Upper lobe of left lung (tissue), 4 donors: ENCODE measurements around the gene CIC.

ENCODE experiments used
- EP300 ChIP-seq, 4 donors: sonication (generic); formaldehyde crosslinking; IDR thresholded peaks; one replicate each; pipeline ENCODE4 v1.5.1; 2017; ENCODE audit warnings: antibody characterized with exemption in 4 of 4, control low read depth in 2 of 4
- POLR2A ChIP-seq, 4 donors: fragments of 450-650 bp; IDR thresholded peaks; one replicate each; pipeline ENCODE4 v1.5.1; 2016 to 2017; ENCODE audit warnings: antibody characterized with exemption in 4 of 4, mild to moderate bottlenecking in 2 of 4
- POLR2AphosphoS5 ChIP-seq, 2 donors: sonication (generic); formaldehyde crosslinking; IDR thresholded peaks; one replicate each; pipeline ENCODE4 v1.5.1; 2017; ENCODE audit warnings: antibody characterized with exemption in 2 of 2
- TF ChIP-seq, protein P1 (sequence below), 6 experiments: fragments of 450-650 bp in 4 of 6; fragments of 200-600 bp in 2 of 6; sonication (generic) in 2 of 6; IDR thresholded peaks; one replicate each; pipeline ENCODE4 v1.5.1; 2016 to 2019; ENCODE audit warnings: antibody characterized with exemption in 6 of 6

DNA sequence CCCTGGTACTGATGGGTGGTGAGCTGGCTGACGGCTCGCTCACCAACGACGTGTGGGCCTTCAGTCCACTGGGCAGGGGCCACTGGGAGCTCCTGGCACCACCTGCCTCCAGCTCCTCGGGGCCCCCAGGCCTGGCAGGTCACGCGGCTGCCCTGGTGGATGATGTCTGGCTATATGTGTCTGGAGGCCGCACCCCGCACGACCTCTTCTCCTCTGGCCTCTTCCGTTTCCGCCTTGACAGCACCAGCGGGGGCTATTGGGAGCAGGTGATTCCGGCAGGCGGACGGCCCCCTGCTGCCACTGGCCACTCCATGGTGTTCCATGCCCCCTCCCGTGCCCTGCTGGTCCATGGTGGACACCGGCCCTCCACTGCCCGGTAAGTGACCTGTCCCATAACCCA, 66.9 kb downstream of the CIC start:
- TF ChIP-seq, protein P1, sequence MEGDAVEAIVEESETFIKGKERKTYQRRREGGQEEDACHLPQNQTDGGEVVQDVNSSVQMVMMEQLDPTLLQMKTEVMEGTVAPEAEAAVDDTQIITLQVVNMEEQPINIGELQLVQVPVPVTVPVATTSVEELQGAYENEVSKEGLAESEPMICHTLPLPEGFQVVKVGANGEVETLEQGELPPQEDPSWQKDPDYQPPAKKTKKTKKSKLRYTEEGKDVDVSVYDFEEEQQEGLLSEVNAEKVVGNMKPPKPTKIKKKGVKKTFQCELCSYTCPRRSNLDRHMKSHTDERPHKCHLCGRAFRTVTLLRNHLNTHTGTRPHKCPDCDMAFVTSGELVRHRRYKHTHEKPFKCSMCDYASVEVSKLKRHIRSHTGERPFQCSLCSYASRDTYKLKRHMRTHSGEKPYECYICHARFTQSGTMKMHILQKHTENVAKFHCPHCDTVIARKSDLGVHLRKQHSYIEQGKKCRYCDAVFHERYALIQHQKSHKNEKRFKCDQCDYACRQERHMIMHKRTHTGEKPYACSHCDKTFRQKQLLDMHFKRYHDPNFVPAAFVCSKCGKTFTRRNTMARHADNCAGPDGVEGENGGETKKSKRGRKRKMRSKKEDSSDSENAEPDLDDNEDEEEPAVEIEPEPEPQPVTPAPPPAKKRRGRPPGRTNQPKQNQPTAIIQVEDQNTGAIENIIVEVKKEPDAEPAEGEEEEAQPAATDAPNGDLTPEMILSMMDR (IDR thresholded peaks at IDR 0.05): no peak
- TF ChIP-seq POLR2AphosphoS5 (IDR thresholded peaks at IDR 0.05): no peak
- TF ChIP-seq POLR2A (IDR thresholded peaks at IDR 0.05): no peak
- no peak for TF ChIP-seq EP300 (IDR thresholded peaks at IDR 0.05)
